Measurements from ENCODE around the gene ZBED1.
"Not testable (repeated sequence)": the region's sequence is repeated elsewhere in the genome, so short reads cannot be mapped to it uniquely, and the experiment has no call there.

ZBED1 gene

GRCh38 chrX:2497961-2498780 is 2.6 kb downstream of the ZBED1 start:
- DNase-seq (ENCODE audit: low spot score) = peak; percentile 54

- no peak for DNase-seq (ENCODE audit: low spot score)
Measured at GRCh38 chrX:2495595-2495994, 5.2 kb downstream of the ZBED1 start.

GRCh38 chrX:2492531-2493218 is 8.1 kb downstream of the ZBED1 start:
- no peak for DNase-seq (ENCODE audit: low spot score)

GRCh38 chrX:2490634-2491033 is 10.1 kb downstream of the ZBED1 start:
- no peak for DNase-seq (ENCODE audit: low spot score)

- DNase-seq (ENCODE audit: low spot score) = no peak
Measured at GRCh38 chrX:2489446-2490445, 11.0 kb downstream of the ZBED1 start.

- DNase-seq (ENCODE audit: low spot score) = no peak
Measured at GRCh38 chrX:2488621-2489285, 12.0 kb downstream of the ZBED1 start.

- no peak for DNase-seq (ENCODE audit: low spot score)
Measured at GRCh38 chrX:2487366-2487765, 13.4 kb downstream of the ZBED1 start.

GRCh38 chrX:2486476-2487133 is 14.2 kb downstream of the ZBED1 start:
- no peak for DNase-seq (ENCODE audit: low spot score)

- no peak for DNase-seq (ENCODE audit: low spot score)
Measured at GRCh38 chrX:2485789-2486345, 14.9 kb downstream of the ZBED1 start.

- DNase-seq (ENCODE audit: low spot score) = peak; percentile 60
Measured at GRCh38 chrX:2484721-2485648, 15.8 kb downstream of the ZBED1 start.

GRCh38 chrX:2484256-2484655 is 16.5 kb downstream of the ZBED1 start:
- no peak for DNase-seq (ENCODE audit: low spot score)

- DNase-seq (ENCODE audit: low spot score) = no peak
Measured at GRCh38 chrX:2483398-2484060, 17.2 kb downstream of the ZBED1 start.

- DNase-seq (ENCODE audit: low spot score) = not testable (repeated sequence)
Measured at GRCh38 chrX:2481597-2481996, 19.2 kb downstream of the ZBED1 start.

GRCh38 chrX:2479982-2480381 is 20.8 kb downstream of the ZBED1 start:
- not testable (repeated sequence) for DNase-seq (ENCODE audit: low spot score)

- DNase-seq (ENCODE audit: low spot score) = no peak
Measured at GRCh38 chrX:2479420-2479780, 21.4 kb downstream of the ZBED1 start.

- DNase-seq (ENCODE audit: low spot score) = no peak
Measured at GRCh38 chrX:2478546-2479419, 22.0 kb downstream of the ZBED1 start.

GRCh38 chrX:2477313-2477712 is 23.5 kb downstream of the ZBED1 start:
- DNase-seq (ENCODE audit: low spot score) = not testable (repeated sequence)
